Ectodermal cell (in vitro differentiated cells): ENCODE data around the gene FMNL2.

ENCODE experiments used
- H3K27ac ChIP-seq: 2 replicates; pipeline ENCODE4 v1.7.0; 2013; ENCODE audit warnings: mild to moderate bottlenecking, low read depth, low read length; ENCODE audit not compliant: insufficient read depth, poor library complexity, severe bottlenecking
- H3K27me3 ChIP-seq: 2 replicates; pipeline ENCODE4 v1.7.0; 2013; ENCODE audit warnings: mild to moderate bottlenecking, low read length; ENCODE audit not compliant: insufficient read depth, control insufficient read depth, poor library complexity, severe bottlenecking
- H3K36me3 ChIP-seq: one replicate; pipeline ENCODE4 v1.7.0; 2013; ENCODE audit warnings: low read length; ENCODE audit not compliant: control insufficient read depth, insufficient read depth
- H3K4me1 ChIP-seq: one replicate; pipeline ENCODE4 v1.7.0; 2013; ENCODE audit warnings: low read length; ENCODE audit not compliant: control insufficient read depth, insufficient read depth
- H3K4me3 ChIP-seq: 2 replicates; pipeline ENCODE4 v1.7.0; 2013; ENCODE audit warnings: low read depth, low read length, control low read depth; ENCODE audit not compliant: insufficient read depth
- H3K9me3 ChIP-seq: 2 replicates; pipeline ENCODE4 v1.7.0; 2013; ENCODE audit warnings: mild to moderate bottlenecking, low read length, moderate library complexity; ENCODE audit not compliant: control insufficient read depth
- WGBS, 2 experiments: methylation state at CpG; one replicate each; pipeline ENCODE4 v1.1.7; 2013; ENCODE audit warnings: missing lambda C conversion rate in 2 of 2; 5-methylcytosine and 5-hydroxymethylcytosine counted together

FMNL2 gene

GRCh38 chr2:152337511-152337903 is 2.5 kb downstream of the FMNL2 start:
- no peak overlapping the region for H3K27ac ChIP-seq
- H3K9me3 ChIP-seq, result no peaks in the 10 kb centered on the region
- H3K27me3 ChIP-seq, result peaks cover 7% of the 10 kb centered on the region
- 63 to 64% methylated on average over 2 of the region's 2 CpGs for whole genome bisulfite sequencing, 2 experiments
- H3K36me3 ChIP-seq, result no peaks in the 10 kb centered on the region
- peak overlapping the region; percentile 65 for H3K4me3 ChIP-seq
- peaks cover 11% of the 10 kb centered on the region for H3K4me1 ChIP-seq

DNA sequence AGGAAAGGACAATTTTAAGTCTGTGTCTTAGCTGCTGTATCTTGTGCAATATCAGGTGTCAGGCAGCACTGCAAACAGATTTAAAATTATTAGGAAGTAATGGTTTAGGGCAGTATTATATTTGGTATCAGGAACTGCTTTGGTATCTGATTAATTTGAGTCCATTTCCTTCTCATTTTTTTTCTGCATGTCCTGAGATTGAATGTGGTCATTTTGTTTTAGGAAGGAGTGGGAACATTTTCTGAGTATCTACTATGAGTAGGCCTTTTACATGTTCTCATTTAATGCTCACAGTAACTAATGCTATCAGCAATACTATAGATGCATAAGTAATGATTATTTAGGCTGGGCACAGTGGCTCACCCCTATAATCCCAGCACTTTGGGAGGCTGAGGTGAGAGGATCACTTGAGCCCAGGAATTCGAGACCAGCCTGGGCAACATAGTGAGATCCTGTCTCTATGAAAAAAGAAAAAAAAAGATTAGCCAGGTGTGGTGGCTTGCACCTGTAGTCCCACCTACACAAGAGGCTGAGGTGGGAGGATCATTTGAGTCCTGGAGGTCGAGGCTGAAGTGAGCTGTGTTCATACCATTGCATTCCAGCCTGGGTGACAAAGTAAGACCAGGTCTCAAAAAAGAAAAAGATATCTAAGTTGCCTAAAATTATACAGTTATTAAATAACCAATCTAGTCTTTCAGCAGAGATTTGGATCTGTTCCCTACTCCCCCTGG is 4.7 kb downstream of the FMNL2 start:
- WGBS, 2 experiments, result 84 to 98% methylated on average over 2 of the region's 2 CpGs
- no peaks in the 10 kb centered on the region for H3K9me3 ChIP-seq

GRCh38 chr2:152342259-152343046 is 7.5 kb downstream of the FMNL2 start:
- Histone ChIP-seq H3K36me3 (no peaks in the 10 kb centered on the region), H3K27ac (no peak overlapping the region), H3K4me1 (peaks cover 5% of the 10 kb centered on the region), H3K9me3 (no peaks in the 10 kb centered on the region), H3K4me3 (no peak overlapping the region), H3K27me3 (no peaks in the 10 kb centered on the region)
- 95 to 99% methylated on average over 4 of the region's 4 CpGs for WGBS, 2 experiments

More for the DNA sequence above, 4.7 kb downstream of the FMNL2 start:
- no peaks in the 10 kb centered on the region for H3K27me3 ChIP-seq
- H3K36me3 ChIP-seq, result no peaks in the 10 kb centered on the region
- no peak overlapping the region for H3K4me3 ChIP-seq
- H3K27ac ChIP-seq, result no peak overlapping the region
- H3K4me1 ChIP-seq, result peaks cover 11% of the 10 kb centered on the region

DNA sequence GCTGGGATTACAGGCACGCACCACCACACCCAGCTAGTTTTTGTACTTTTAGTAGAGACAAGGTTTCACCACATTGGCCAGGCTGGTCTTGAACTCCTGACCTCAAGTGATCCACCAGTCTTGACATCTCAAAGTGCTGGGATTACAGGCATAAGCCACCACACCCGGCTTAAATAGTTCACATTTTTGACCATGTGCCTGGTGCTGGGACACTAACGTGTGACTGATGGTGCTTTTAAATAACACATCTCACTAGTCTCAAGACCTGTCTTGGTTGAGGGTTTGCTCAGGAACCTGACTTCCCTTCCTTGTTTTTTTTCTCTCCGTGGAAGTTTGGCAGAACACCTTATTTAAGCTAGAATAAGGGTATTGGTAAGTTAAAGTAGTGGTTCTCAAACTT is 8.5 kb downstream of the FMNL2 start:
- Histone ChIP-seq H3K9me3 (no peaks in the 10 kb centered on the region), H3K27ac (no peak overlapping the region), H3K36me3 (no peaks in the 10 kb centered on the region), H3K4me3 (no peak overlapping the region), H3K4me1 (no peaks in the 10 kb centered on the region), H3K27me3 (no peaks in the 10 kb centered on the region)
- 97 to 98% methylated on average over 4 of the region's 4 CpGs for WGBS, 2 experiments

DNA sequence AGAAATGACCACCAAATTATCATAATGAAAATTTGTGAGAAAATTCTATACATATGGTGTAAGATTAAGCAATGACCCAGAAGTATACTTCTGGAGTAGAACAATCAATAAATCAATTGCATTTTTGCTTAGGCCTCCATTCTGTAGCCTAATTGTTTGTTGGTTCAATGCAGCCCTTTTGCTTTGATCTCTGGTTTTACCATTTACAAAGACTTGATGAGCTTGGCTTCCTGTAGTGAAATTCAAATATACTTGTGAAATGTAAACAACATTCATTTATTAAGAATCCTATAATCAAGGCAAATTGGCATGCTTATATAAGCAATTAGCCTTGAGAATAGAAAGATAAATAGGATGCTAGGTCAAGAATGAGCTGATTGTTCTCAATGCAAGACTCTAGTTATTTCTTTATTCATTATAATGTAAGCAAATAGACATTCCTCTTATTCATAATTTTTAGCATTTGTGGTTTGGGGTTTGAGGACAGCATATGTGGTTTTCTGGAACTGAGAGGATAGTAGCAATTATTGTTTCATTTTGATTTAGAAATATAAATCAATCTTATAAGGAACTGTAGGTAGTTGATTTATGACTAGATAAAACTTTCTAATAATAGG is 9.7 kb downstream of the FMNL2 start:
- no peaks in the 10 kb centered on the region for H3K4me1 ChIP-seq
- H3K27ac ChIP-seq, result no peak overlapping the region
- no peaks in the 10 kb centered on the region for H3K36me3 ChIP-seq
- no peak overlapping the region for H3K4me3 ChIP-seq
- H3K9me3 ChIP-seq, result no peaks in the 10 kb centered on the region
- H3K27me3 ChIP-seq, result no peaks in the 10 kb centered on the region

- WGBS, 2 experiments, result 96 to 98% methylated on average over 3 of the region's 3 CpGs
- no peaks in the 10 kb centered on the region for H3K36me3 ChIP-seq
- no peak overlapping the region for H3K4me3 ChIP-seq
- no peak overlapping the region for H3K27ac ChIP-seq
- H3K4me1 ChIP-seq, result no peaks in the 10 kb centered on the region
- H3K27me3 ChIP-seq, result no peaks in the 10 kb centered on the region
- H3K9me3 ChIP-seq, result no peaks in the 10 kb centered on the region
Observed at GRCh38 chr2:152347076-152347475, 12.1 kb downstream of the FMNL2 start.

DNA sequence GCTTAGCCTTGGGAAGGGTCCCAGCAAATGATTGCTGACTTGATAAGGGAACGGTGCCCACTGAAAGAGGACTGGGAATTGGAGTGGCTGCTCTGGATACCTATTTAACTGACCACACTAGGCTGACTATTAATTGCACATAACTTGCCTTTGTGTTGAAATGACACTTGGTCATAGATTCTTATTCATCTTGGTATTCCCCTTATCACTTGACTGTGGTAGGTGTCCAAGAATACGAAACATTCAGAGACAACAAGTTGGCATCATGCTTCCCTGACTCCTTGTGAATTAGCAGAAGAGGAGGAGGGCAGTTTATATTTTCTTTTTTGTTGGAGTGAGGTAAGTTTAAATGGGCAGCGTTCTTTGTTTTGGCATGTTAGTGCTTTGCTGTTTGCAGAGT is 13.4 kb downstream of the FMNL2 start:
- H3K27ac ChIP-seq, result no peak overlapping the region
- 90 to 97% methylated on average over 3 of the region's 3 CpGs for WGBS, 2 experiments
- H3K4me3 ChIP-seq, result no peak overlapping the region
- no peaks in the 10 kb centered on the region for H3K9me3 ChIP-seq
- no peaks in the 10 kb centered on the region for H3K27me3 ChIP-seq
- H3K4me1 ChIP-seq, result no peaks in the 10 kb centered on the region
- H3K36me3 ChIP-seq, result no peaks in the 10 kb centered on the region

GRCh38 chr2:152349416-152349815 is 14.4 kb downstream of the FMNL2 start:
- Histone ChIP-seq H3K36me3 (no peaks in the 10 kb centered on the region), H3K4me3 (no peak overlapping the region), H3K27ac (no peak overlapping the region), H3K4me1 (no peaks in the 10 kb centered on the region), H3K9me3 (no peaks in the 10 kb centered on the region), H3K27me3 (no peaks in the 10 kb centered on the region)
- 80 to 100% methylated on average over 1 of the region's 1 CpG for WGBS, 2 experiments

DNA sequence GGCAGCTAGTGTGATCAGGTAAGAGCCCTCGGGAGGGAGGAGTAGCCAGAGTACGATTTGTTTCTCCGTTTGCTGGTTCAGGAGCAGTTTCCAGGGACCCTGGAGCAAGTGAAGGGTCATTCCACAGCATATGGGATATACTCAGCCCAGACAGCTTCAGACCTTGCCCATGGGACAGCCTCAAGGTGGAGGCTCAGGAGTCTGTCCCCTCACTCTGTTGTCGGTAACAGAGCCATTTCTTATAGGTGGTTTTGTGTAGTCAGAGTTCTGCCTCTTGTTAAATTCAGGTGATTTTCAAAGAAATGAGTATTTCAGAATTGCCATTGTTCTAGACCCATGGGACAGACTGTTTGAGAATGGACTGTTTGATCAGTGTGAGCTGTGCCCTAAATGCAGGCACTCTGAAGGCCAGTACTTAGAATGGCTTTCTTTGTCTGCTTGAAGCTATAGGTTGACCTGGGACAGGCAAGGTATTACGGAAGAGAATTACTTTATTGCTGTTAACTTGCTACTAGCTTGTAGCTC is 15.2 kb downstream of the FMNL2 start:
- WGBS, 2 experiments, result 95 to 96% methylated on average over 5 of the region's 5 CpGs
- H3K27me3 ChIP-seq, result no peaks in the 10 kb centered on the region
- no peaks in the 10 kb centered on the region for H3K9me3 ChIP-seq
- no peak overlapping the region for H3K27ac ChIP-seq
- no peaks in the 10 kb centered on the region for H3K4me1 ChIP-seq
- H3K4me3 ChIP-seq, result no peak overlapping the region
- no peaks in the 10 kb centered on the region for H3K36me3 ChIP-seq

DNA sequence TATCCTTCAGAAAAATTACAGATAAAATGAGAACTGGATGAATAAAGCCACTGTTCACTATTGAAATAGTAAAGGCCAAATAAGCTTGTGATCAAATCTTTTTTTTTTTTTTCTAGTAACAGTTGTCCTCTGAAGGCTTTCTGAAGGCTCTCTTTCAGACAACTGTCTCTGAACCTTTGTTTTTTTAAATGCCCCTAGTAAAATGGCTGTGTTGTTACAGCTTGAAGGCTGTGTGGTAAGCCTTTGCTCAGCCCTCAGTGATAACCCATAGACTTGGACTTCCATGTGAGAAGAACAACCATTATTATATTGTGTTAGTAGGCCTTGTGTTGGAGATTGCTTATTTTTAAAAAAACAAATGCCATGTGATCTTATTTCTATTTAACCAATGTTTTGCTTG is 17.6 kb downstream of the FMNL2 start:
- H3K4me1 ChIP-seq, result no peaks in the 10 kb centered on the region
- no peaks in the 10 kb centered on the region for H3K36me3 ChIP-seq
- no peak overlapping the region for H3K27ac ChIP-seq
- no peak overlapping the region for H3K4me3 ChIP-seq
- H3K27me3 ChIP-seq, result no peaks in the 10 kb centered on the region
- no peaks in the 10 kb centered on the region for H3K9me3 ChIP-seq
